Astrocyte of the spinal cord (primary cell): ENCODE measurements around the gene CASD1.

ENCODE experiments used
- DNase-seq: peaks from one replicate; pipeline ENCODE4 v3.0.0; 2011; ENCODE audit warnings: low read depth, low spot score
- H3K4me3 ChIP-seq: 2 replicates; pipeline ENCODE4 v1.5.1; 2011; ENCODE audit warnings: low read depth, mild to moderate bottlenecking, low read length, moderate library complexity
- in situ Hi-C: cut with HindIII; loops from 2 replicates; pipeline ENCODE4 v1.10.0; 2017; ENCODE audit warnings: low sequenced_read_pairs
- TF ChIP-seq, protein P1 (sequence below): IDR thresholded peaks from 2 replicates; pipeline ENCODE4 v1.5.1; 2012; ENCODE audit warnings: low read depth, mild to moderate bottlenecking, low read length, inconsistent platforms

CASD1 gene

DNA sequence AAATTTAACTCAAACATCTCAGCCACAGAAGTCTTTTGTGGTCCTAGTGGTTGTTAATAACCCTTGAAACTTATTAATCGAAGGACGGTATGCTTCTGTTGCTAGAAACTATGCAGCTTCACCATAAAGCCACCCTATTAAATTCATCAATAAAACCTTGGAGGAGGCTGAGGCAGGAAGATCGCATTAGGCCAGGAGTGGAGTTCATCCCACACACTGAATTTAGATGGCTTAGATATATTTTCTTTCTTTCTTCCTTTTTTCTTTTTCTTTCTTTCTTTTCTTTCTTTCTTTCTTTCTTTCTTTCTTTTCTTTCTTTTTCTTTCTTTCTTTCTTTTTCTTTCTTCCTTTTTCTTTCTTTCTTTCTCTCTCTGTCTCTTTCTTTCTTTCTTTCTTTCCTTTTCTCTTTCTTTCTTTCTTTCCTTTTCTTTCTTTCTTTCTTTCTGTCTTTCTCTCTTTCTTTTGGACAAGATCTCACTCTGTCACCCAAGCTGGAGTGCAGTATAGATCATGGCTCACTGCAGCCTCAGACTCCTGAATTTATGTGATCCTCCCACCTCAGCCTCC is 30.9 kb upstream of the CASD1 start:
- DNase-seq: no peak
- in situ Hi-C loops: no loop called here
- TF ChIP-seq, protein P1, sequence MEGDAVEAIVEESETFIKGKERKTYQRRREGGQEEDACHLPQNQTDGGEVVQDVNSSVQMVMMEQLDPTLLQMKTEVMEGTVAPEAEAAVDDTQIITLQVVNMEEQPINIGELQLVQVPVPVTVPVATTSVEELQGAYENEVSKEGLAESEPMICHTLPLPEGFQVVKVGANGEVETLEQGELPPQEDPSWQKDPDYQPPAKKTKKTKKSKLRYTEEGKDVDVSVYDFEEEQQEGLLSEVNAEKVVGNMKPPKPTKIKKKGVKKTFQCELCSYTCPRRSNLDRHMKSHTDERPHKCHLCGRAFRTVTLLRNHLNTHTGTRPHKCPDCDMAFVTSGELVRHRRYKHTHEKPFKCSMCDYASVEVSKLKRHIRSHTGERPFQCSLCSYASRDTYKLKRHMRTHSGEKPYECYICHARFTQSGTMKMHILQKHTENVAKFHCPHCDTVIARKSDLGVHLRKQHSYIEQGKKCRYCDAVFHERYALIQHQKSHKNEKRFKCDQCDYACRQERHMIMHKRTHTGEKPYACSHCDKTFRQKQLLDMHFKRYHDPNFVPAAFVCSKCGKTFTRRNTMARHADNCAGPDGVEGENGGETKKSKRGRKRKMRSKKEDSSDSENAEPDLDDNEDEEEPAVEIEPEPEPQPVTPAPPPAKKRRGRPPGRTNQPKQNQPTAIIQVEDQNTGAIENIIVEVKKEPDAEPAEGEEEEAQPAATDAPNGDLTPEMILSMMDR: no peak
- no peak overlapping the region for H3K4me3 ChIP-seq

DNA sequence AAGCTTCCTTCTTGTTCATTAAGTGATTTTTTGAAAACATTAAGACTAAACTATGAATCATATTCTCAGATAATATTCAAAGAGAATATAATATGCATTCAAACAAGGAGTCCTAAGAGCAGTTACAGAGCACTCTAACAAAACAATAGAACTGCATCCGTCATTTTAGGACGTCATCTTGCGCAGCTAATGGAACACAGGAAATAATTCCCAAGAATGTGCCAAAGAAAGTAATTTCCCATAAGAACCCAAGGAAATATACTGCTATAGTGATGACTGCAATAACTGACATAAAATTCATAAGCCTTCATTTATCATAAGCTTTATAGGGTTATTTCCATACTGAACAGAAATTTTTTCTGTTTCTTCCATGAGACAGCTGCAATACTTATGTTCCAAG is 28.3 kb upstream of the CASD1 start:
- in situ Hi-C loops: no loop called here
- TF ChIP-seq, protein P1: no peak
- no peak overlapping the region for H3K4me3 ChIP-seq

DNA sequence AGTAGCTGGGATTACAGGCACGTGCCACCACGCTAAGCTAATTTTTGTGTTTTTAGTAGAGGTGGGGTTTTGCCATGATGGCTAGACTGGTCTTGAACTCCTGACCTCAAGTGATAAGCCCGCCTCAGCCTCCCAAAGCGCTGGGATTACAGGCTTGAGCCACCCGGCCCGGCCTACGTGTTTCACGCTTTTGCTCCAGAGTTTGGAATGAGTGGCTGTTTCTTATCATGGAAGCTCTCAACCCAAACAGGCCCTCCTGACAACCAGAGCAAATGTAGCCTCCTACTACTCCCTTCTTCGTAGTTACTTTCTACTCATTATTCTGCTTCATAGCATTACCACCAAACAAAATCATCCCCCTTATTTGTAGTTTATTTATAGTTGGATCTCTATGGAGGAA is 26.8 kb upstream of the CASD1 start:
- in situ Hi-C loops: no loop called here
- TF ChIP-seq, protein P1: no peak
- no peak for DNase-seq
- H3K4me3 ChIP-seq: no peak overlapping the region

More for the DNA sequence above, 28.3 kb upstream of the CASD1 start:
- no peak for DNase-seq

DNA sequence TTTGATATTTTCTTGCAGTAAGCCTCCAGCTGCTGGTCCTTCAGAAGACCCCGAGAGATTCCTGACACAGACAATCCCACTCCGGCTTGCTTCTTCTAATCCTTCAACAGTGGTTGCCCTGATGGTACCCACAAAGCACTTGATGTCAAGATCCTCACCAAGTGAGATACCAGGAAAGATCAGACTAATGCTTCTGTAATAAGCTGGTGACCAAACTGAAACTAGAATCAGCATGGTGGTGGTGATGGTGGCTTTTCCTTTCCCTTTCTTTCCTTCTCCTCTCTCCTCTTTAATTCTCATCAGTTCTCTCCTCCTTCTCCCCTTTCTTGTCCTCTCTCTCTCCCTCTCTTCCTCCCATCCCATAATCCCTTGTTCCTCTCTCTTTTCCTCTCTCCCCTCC is 25.8 kb upstream of the CASD1 start:
- H3K4me3 ChIP-seq: no peak overlapping the region
- TF ChIP-seq, protein P1: no peak
- DNase-seq: no peak
- in situ Hi-C loops: no loop called here

DNA sequence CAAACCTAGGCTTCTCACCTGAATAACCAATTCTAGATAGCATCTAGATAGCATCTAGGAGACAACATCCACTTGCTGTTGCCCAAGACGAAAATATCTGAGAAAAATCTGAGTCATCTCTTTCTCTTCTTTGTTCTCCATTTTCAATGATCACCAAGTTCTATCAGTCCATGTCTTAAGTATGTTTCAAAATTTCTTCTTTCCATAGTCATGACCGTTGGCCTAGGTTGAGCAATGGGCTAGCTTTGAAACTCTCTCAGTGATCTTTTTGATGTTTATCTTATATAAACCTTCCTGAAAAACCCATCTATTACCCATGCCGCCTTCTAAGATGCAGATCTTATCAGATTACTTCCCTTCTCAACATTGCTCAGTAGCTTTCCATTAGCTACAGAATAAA is 23.4 kb upstream of the CASD1 start:
- TF ChIP-seq, protein P1: no peak
- no peak for DNase-seq
- in situ Hi-C loops: no loop called here
- H3K4me3 ChIP-seq: no peak overlapping the region

DNA sequence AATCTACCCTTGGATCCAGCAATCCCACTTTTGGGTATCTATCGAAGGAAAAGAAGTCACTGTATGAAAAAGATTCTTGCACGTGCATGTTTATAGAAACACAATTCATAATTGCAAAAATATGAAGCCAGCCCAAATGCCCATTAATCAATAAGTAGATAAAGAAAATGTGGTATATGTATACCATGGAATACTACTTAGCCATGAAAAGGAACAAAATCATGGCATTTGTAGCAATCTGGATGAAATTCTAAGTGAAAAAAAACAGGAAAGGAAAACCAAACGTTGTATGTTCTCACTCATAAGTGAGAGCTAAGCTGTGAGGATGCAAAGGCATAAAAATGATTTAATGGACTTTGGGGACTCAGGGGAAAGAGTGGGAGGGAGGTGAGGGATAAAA is 18.2 kb upstream of the CASD1 start:
- TF ChIP-seq, protein P1: no peak
- in situ Hi-C loops: no loop called here
- no peak for DNase-seq
- H3K4me3 ChIP-seq: no peak overlapping the region

DNA sequence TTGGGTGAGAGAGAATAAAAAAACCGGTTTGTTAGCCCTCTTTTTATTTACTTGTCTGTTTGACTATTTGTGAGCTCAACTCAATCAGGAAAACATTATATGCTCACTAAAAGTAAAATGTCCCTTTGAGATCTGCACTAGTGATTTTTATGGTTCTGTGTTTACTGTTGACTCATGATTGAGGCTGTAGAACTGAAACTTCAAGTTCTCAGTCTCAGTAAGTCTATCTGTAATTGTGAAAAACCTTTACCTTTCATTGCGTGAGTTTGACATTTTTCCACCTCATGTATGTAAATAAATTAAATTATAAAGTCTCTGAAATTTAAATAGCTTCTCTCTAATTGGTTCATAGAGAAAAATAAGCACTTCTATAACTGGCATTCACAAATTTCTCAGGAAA is 17.0 kb upstream of the CASD1 start:
- no peak overlapping the region for H3K4me3 ChIP-seq
- in situ Hi-C loops: no loop called here
- TF ChIP-seq, protein P1: no peak
- DNase-seq: no peak
